HG03521 (cell line): ENCODE measurements around the gene VTI1A.
"Not testable (repeated sequence)": the region's sequence is repeated elsewhere in the genome, so short reads cannot be mapped to it uniquely, and the experiment has no call there.

ENCODE experiments used
- ATAC-seq: cut with Tn5 transposase; IDR thresholded peaks from one replicate; pipeline ENCODE4 v1.9.1; 2021; ENCODE audit warnings: mild to moderate bottlenecking, moderate library complexity; ENCODE audit not compliant: unreplicated experiment

VTI1A gene

GRCh38 chr10:112538168-112538567 lies 91.2 kb downstream of the VTI1A start:
- ATAC-seq: no peak

GRCh38 chr10:112539340-112539739 lies 92.3 kb downstream of the VTI1A start:
- no peak for ATAC-seq

GRCh38 chr10:112542823-112543222 lies 95.8 kb downstream of the VTI1A start:
- ATAC-seq: not testable (repeated sequence)

GRCh38 chr10:112546474-112546873 lies 99.5 kb downstream of the VTI1A start:
- ATAC-seq: no peak

- ATAC-seq: no peak
Measured at GRCh38 chr10:112548535-112549276, 101.7 kb downstream of the VTI1A start.

- no peak for ATAC-seq
Measured at GRCh38 chr10:112552593-112553110, 105.6 kb downstream of the VTI1A start.

- no peak for ATAC-seq
Measured at GRCh38 chr10:112553315-112553714, 106.3 kb downstream of the VTI1A start.

DNA sequence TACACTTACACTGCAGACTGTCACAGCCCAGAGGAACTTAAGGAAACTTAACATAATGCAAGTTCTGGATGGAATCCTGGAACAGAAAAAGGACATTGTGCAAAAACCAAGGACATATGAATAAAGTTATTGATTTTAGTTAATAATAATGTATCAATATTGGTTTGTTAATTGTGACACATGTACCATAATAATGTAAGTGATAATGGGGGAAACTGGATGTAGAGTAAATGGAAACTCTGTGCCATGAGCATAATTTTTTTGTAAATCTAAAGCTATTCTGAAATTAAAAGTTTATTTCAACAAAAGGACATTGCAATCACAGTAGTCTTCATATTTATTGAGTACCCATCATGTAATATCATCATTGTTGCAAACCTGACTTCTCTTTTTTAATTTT lies 107.2 kb downstream of the VTI1A start:
- ATAC-seq: no peak

GRCh38 chr10:112557197-112557596 lies 110.2 kb downstream of the VTI1A start:
- no peak for ATAC-seq

DNA sequence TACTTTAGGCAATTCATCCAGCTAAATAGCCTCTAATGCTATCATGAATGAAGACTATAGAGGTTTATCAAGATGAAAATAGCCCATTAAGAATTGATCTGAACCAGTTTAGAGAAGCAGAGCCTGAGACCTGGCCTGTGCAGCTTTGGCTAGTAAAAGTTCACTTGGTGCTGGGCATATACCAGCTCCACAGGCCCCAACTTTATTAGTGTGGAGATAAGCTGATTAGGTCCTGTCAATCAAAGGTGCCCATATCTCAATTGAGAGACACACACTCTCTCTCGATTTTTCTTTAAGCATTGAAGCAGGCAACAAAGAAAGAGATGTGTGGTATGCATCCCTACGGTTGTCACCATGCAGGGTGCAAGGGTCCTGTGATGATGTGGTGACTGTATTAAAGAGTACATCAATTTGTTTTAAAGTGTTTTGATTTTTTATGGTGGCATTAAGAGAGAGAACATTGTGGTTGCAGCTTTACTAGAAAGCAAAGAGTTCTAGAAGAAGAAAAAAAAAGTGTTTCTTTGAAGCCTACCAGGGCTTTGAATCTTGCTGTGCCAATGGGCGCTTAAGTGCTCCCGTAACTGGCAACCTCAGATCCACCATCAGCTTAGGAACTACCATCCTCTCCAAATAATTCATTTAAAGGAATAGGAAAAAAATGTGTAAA lies 111.6 kb downstream of the VTI1A start:
- ATAC-seq: no peak

GRCh38 chr10:112559349-112559748 lies 112.3 kb downstream of the VTI1A start:
- ATAC-seq: no peak

GRCh38 chr10:112562122-112562521 lies 115.1 kb downstream of the VTI1A start:
- no peak for ATAC-seq

DNA sequence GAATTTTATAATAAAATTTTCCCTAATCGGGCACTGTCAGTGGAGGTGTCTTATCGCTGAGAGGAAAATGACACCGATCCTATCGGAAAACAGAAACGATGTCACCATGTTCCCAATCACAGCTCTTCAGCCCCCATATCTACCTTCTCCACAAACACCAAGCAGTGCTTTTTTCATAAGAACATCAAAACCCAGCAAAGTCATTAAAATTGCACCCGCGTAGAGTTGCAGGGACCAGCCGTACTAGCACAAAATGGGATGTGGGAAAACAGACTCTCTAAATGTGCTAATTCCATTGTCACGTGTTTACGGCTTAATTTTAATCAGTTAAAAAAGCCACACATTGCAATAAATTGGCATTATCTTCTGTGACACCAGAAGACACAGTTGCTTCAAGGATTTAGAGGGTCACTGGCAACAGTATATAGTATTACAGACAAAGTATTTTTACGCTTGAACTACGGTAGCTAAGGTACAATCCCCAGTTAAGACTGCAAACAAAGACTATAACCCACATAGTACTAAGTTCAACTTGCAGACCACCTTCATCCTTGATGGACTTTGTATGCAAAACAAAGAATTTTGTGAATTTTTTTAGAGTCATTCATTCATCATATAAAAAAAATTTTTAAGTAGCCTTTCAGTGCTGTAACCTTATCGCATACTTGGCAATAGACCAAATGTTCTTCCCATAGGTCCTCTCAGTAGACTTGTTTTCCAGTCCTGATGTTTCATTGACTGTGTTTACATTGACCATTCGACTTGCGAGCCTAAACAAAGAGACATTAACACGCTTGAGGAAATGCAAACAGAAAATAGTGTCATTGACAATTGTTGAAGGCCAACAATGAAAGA lies 116.0 kb downstream of the VTI1A start:
- ATAC-seq: no peak

DNA sequence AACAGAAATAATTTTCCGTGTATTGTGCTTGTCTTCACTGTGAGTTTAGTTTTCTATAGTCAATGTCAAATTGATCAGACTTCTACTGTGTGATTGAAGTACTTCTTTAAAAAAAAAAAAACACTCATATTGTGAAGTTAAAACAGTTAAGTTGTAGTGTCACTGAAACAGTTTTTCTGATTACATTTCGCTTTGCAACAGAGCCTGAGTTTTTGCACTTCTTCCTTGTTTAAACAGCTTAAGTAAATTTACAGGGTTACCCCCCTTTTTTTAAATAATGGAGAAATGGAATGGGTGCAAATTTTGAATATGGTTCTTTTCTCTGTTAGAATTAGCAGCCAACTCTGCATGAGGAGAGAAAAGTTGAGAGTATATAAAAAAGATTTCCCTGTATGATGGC lies 117.3 kb downstream of the VTI1A start:
- ATAC-seq: no peak

DNA sequence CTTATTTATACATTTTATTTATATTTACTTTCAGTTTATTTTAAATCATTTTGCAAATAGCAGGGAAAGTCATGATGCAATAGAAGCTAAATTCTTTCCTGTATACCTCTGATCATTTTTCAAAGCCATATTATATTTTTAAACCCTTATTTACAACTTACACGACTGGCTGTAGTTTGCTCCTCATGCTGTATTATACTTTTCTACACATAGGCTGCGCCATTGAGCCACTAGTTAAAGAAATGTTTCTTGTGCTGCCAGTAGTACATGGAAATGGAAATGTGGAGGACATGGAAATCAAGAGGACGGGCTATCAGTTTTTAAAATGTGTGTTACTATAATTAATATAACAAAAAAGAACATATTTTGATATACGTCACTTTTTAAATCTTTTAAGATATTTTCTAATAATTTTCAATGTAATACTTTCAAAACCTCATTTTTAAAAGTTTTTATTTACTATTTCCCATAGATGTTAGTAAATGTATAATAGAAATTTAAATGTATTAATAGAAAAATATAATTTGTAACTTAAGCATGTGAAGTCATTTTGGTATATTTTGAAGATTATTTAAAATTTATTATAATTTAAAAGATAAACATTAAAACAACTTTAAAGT lies 118.5 kb downstream of the VTI1A start:
- no peak for ATAC-seq

GRCh38 chr10:112570585-112570984 lies 123.6 kb downstream of the VTI1A start:
- ATAC-seq: no peak

- ATAC-seq: no peak
Measured at GRCh38 chr10:112579578-112579977, 132.6 kb downstream of the VTI1A start.

GRCh38 chr10:112580267-112580666 lies 133.3 kb downstream of the VTI1A start:
- ATAC-seq: no peak

DNA sequence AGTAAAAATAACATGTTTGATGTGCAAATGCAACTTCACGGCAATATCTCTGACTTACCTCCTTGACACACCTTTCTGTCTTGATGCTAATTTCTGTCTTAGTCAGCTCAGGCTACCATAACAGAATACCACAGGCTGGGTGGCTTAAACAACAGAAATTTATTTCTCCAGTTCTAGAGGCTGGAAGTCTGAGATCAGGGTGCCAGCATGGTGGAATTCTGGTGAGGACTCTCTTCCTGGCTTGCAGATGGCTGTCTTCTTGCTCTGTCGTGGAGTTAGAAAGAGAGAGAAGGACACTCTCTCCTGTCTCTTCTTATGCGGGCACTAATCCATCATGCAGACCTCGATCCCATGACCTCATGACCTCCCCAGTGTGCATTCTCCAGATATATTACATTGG lies 134.9 kb downstream of the VTI1A start:
- ATAC-seq: no peak

GRCh38 chr10:112583236-112583939 lies 136.4 kb downstream of the VTI1A start:
- no peak for ATAC-seq
